SHP77 (cell line): ENCODE data around the gene CIRBP.

Experiments
- DNase-seq, 2 experiments: peaks; one replicate each; lab custom pipeline; 2025; lab: John Stamatoyannopoulos, UW

CIRBP gene

GRCh38 chr19:1230783-1231489, 38.2 kb upstream of the CIRBP start:
- no peak for DNase-seq

GRCh38 chr19:1231729-1232637, 37.1 kb upstream of the CIRBP start:
- no peak for DNase-seq

- no peak for DNase-seq
Measured at GRCh38 chr19:1232652-1233072, 36.5 kb upstream of the CIRBP start.

DNA sequence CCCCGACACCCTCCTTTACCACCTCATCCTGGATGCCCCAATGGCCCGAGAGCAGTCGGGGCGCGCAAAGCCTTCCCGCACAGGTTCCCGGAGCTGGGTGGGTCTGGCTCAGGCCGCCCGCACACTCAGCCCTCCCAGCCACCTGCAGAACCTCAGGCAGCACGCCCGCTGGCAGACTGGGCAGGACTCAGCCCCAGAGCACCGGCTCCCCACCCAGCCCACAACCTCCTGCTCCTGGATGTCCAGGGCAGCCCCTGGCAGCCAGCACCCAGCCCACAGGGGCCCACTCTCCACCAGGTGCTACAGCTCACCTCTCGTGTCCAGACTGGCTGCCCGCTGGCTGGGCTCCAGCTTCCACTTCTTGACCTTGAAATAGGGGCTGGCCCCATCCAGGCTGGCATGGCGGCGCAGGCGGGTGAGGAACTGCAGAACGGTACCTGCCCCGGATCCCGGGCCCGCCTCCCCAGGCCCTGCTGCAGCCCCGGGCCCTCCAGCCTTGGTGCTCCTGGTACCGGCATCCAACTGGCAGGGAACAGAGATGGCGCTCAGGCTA, 35.9 kb upstream of the CIRBP start:
- DNase-seq: no peak

DNA sequence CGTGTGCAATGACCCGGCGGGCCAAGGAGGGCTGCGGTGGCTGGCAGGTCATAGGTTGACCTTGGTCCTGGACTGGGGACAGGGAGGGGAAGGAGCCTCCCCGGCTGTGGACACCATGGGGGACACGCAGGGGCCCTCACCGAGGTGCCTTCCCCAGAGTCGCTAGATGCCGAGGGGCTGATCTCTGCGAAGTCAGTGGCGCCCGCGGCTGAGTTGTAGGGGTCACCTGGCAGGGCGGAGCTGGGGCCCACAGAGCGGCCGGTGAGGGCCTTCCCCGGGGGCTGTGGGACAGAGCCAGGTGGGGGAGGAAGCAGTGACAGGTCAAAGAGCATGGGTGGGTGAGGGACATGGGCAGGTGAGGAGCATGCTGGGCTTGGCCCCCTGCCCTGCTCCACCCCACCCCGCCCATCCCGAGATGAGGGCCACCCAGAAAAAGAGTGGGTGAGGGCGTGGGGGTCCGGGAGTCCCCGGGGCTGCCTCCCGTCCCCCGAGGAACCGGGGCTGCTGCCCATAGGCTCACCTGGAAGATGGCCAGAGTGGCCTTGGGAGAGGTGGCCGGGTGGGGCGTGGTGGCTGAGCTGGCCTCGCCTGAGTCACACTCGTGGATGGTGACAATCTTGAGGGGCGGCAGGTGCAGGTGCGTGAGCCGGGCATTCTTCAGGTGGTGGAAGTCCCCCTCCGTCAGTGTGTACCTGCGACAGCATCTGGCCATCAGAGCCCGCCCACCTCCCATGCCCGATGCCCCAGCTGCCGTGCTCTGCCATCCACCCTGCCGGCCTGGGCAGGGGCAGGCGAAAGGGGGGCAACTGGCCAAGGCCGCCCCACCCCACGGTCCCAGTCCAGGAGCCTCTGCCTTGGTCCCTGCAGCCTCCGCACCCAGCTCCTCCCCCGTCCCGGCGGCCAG, 34.8 kb upstream of the CIRBP start:
- DNase-seq: no peak

GRCh38 chr19:1234955-1235380, 34.2 kb upstream of the CIRBP start:
- no peak for DNase-seq

GRCh38 chr19:1235625-1236538, 33.2 kb upstream of the CIRBP start:
- DNase-seq: no peak

DNA sequence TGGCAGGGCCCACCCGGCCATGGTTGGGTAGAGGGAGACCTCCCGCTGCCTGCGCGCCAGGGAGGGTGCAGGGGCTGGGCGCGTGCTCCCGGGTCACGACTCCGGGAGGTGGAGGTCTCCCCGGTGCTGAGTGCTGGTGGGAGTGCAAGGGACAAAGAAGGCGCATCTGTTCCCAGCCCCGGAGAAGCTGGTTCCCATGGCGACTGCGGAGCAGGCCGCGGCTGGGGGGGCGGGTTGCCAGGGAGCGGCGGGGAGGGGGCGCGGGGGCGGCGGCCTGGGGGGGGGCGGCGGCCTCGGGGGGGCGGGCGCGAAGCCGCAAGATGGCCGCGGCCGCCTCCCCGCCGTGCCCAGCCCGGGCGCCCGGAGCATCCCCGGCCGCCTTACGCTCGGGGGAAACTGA, 32.6 kb upstream of the CIRBP start:
- DNase-seq: no peak

DNA sequence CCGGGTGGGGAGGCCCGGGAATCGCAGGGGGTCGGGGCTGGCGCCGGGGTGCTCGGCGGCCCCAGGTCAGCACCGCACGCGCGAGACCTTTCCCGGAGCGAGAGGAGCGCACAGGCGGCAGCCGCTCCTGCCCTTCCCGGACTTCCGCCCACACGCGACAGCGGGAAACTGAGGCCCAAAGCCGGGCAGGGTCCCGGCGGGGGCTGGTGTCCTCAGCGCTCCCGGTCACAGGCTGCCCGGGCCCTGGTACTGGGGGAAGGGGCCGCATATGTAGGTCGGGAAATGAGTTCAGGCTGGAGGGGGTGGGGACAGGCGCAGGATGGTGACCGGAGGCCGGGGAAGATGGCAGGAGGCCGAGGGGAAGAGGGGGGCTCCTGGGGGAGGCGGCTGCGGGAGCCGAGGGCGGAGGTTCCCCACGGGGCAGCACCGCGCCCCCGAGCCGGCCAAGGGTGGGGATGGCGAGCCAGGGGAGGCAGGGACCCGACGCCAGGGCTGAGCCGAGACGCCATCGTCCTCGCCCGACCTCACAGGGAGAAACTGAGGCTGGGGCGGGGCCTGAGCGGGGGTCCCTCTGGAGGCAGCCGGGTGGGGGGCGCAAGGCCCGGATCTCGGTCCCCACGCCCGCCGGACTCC, 32.0 kb upstream of the CIRBP start:
- no peak for DNase-seq

DNA sequence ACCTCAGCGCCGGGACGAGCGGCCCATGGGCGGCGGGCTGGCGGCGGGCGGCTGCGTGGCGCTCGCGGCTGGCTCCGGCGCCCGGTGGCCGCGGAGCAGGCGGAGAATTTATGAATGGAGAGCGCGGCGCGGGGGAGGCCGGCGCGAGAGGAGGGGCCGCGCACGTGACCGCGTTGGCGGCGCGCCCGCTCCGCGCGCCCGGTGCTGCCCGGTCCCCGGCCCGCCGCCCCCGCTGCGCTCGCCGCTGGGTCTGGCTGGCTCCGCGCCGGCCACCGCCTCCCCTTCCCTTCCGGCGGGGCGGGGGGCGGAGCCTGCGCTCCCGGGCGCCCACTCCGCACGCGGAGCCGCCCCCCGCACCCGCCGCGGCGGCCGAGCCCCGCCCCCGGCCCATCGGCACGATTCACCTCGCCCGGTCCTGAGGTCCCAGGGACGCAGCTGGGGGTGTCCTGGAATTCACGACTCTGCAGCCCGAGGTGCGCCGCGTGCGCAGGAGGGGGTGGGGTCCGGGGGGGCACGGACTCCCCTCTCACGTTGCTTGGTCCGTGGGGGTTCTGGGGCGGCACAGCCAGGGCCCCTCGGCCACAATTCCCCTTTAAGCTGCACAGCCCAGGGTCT, 31.3 kb upstream of the CIRBP start, which contains the start of gene CBARP:
TSS of gene CBARP (minus strand) at position 252 of the 615 bp plus-strand sequence. CDS start 1,905 bp downstream, outside the sequence.
- DNase-seq: peak in 1 of 2 experiments; percentile 53

- DNase-seq: no peak
Measured at GRCh38 chr19:1238369-1239303, 30.5 kb upstream of the CIRBP start.

DNA sequence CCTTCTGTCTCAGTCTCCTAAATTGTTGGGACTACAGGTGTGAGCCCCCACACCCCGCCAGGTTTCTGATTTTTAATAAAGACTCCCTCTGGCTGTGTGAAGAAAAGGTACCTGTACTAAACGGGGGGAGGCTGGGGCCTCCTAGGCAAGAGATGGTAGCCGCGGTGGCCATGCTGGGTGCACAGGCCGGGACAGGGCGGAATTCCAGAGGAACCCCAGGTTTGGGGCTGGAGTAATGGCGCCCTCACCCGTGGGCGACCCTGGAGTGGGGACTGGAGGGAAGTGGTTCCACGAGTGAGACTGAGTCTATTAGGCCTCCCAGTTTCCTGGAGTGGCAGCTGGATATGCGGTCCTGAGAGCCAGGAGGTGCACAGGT, 29.7 kb upstream of the CIRBP start:
- DNase-seq: no peak

DNA sequence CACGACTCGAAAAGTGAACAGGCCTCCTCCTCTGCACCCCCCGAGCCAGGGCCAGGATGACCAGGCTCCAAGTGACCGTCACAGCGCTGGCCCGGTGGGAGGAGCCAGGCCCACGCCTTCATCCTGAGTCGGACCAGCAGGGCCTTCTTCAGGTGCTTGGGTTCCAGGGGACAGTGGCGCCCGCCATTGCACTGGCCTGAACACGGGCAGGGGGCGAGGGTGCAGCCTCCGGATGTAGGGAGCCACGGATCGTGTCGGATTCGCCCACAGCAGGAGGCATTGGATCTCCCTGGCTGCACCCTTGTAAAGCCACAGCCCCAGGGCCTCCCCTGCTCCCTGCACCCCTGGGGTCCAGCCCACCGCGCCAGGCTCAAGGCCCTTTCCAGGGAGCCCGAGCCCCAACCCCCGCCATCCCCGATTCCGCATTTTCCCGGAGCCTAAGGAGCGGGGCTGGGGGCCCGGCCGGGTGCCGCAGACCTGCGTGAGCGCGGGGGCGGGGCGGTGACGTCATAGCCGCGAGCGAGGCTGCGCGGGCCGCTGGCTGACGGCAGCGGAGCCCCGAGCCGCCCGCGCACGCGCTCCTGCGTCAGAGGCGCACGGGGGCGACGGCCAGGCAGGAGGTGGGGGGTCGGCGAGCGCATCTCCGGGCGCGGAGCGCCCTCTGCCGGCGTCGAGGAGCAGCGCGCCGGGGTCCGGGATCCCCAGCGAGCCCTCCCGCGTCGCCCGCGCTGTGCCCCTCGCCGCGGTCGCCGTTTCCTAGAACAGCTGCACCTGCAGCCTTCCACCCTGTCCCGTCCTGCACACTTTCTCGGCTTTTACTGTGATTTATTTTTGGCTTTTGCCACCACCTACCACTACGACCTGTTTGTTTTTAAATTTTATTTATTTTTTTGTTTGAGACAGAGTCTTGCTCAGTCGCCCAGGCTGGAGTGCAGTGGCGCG, 29.1 kb upstream of the CIRBP start:
- DNase-seq: peak; percentile 85 to 90

DNA sequence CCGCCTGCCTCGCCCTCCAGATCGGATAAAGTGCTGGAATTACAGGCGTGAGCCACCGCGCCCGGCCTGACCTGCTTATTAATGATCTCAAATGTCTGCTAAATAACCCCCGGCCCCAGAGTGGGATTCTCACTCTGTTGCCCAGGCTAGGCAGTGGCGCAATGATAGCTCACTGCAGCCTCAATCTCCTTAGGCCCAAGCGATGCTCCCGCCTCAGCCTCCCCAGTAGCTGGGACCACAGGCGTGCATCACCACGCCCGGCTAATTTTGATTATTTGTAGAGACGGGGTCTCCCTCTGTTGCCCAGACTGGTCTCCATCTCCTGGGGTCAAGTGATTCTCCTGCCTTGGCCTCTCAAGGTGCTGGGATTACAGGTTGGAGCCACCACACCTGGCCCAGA, 28.2 kb upstream of the CIRBP start:
- no peak for DNase-seq

- peak; percentile 87 to 93 for DNase-seq
Measured at GRCh38 chr19:1241417-1242095, 27.6 kb upstream of the CIRBP start, which contains the start of gene ATP5F1D. Gene ATP5F1D (plus strand): TSS chr19:1241751. CDS start chr19:1241851, 100 bp downstream.
